Activated CD8-positive, alpha-beta memory T cell treated with anti-CD3 and anti-CD28 coated beads, Interleukin-2, amount 50 U/mL, for 4 hours (primary cell): ENCODE results near the gene STK32C.
"Not testable (repeated sequence)": the region's sequence is repeated elsewhere in the genome, so short reads cannot be mapped to it uniquely, and the experiment has no call there.

Source experiments
- DNase-seq: peaks from one replicate; pipeline ENCODE4 v3.0.0-alpha.2; 2020

STK32C gene

DNA sequence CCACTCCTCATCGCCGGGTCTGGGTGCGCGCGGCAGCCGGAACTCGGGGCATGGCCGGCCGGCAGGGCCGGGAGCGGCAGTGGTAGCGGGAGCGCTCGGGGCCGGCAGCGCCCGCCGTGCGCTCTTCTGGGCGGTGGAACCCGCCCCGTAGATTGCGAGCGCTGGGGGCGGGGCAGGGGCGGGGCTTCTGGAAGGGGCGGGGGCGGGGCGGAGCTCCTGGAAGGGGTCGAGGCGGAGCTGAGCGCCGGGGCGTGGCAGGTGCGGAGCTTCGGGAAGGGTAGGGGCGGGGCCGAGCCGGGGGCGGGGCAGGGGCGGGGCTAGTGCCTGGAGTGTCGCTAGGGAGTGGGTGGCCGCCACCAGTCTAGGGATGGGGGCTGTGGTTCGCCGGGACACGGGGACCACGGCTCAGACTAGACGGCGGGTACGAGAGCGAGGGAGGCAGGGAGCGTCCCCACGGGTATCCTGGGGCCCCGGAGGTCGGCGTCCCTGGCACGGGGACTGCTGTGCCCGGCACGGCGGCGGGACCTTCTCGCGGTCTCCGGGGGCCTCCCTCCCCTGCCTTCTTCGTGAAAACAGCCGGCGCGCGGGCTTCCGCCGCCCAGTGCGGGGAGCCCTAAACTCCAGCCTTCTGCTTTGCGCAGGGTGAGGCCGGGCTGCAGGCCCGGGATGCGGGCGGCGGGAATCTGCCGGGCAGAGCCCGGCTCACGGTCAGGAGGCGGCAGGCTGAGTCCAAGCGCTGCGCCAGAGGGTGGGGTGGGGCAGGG, at the start of gene STK32C:
Gene STK32C (minus strand): TSS at position 128 of the 764 bp plus-strand sequence. CDS start 117 bp downstream, at position 11.
- DNase-seq = peak; percentile 89

DNA sequence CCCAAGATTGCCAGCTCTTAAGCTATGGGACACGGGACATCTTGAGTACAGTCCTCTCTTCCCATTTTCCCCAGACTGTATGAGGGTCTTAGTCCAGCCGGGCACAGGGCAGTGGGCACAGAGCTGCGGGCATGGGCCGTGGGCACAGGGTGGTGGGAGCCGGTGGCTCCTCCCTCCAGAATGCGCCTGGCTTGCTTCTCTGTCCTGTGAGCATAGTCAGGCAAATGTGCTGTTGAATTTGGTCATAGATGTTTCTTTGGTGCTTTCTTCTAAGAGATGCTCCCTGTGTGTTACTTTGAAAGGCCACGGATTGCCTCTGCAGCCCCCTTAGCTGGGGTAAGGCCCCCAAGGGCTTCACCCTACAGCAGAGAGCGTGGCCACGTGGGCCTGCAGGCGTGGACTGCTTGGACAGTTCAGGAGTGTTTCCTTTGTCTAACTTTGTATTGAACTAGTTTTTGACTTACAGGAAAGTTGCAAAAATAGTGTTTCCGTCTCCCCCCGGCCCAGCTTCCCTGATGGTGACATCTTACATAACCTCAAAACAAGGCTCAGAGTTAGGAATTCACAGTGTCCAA, 49.0 kb upstream of the STK32C start:
- no peak for DNase-seq

DNA sequence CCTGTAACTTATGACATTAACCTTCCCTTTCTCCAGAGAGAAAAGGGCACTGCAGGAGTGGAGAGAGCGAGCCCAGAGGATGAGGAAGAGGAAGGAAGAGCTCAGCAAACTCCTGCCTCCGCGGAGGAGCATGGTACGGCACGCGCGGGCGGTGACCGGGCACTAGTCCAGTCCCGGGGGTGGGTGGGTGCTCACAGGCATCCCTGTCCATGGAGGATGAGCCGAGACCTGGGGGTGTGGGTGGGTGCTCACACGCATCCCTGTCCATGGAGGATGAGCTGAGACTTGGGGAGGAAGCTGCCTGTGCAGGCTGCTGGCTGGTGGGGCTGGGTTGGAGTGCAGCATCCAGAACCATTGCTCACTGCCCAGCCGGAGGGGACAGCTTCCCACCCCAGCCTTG, 48.0 kb upstream of the STK32C start:
- DNase-seq = no peak

DNA sequence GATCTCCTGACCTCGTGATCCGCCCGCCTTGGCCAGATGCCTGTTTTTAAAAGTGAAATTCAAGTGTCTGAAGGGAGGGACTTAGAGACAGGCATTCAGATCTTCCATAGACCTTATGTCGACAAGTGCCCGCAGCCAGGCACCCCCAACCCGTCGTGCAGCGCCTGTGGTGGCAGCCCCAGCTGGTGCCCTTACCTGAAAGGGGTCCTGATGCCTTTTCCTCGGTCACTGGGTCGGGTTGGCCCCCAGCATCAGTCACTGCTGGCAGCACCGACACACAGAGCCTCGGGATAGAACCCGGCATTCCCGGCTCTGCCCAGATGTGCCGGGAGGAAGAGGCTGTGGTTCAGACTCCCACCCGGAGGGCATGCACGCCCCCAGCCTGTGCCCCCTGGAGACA, 47.5 kb upstream of the STK32C start:
- DNase-seq = no peak

- no peak for DNase-seq
Measured at GRCh38 chr10:132354356-132355094, 46.8 kb upstream of the STK32C start.

DNA sequence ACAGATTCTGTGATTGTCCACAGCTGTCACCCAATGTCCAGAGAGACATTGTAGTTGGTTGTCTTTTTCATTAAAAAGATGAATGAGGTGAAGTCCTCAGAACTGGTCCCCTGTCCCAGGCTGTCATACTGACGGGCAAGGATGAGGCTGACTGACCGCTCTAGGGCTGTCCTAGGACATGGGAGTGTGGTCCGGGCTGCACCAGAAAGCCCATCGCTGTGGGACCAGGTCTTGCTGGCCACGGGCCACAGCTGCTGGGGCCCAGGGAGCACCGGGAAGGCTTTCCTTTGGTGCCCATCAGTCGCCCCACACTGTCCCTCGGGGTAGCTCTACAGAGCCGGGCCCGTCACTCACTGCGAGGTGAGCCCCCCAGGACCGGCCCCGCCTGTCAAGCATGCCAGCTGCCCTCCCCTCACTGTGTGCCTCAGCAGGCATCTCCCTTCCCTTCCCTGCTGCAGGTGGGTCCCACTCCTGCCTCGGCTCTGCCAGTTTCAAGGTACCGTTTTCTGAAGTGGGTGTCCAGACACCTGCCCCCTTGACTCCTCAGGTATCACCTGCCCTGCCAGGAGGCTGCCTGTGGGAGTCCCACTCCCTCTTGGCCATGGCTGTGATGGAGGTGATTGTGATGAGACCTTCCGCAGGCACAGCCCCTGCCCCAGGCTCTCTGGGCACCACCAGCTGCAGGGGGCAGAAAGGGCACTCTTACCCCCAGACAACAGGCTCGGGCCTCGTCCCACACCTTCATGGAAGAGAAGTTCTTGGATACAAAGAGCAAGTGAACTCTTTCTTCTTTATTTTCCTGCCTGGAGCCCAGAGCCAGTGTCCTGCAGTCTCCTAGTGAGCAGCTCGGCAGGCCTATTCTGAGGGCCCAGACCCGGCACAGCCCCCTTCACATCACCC, 46.0 kb upstream of the STK32C start:
- DNase-seq = no peak

GRCh38 chr10:132352462-132353308, 44.9 kb upstream of the STK32C start:
- peak; percentile 81 for DNase-seq

DNA sequence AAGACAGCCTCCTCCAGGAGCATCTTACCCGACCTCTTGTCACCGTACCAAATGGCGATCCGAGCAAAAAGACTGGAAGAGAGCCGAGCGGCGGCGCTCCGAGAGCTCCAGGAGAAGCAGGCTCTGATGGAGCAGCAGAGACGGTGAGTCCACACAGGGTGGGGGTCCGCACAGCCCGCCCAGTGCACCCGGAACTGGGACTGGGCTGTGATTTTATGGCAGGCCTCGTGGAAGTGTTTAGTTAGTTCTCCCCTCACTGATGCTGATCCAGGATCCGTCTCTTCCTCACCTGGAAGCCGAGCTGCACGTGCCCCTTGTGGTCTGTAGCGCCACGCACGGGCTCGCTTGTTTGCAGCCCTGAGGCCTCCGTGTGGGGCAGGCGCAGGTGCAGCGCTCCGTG, 43.9 kb upstream of the STK32C start:
- no peak for DNase-seq

DNA sequence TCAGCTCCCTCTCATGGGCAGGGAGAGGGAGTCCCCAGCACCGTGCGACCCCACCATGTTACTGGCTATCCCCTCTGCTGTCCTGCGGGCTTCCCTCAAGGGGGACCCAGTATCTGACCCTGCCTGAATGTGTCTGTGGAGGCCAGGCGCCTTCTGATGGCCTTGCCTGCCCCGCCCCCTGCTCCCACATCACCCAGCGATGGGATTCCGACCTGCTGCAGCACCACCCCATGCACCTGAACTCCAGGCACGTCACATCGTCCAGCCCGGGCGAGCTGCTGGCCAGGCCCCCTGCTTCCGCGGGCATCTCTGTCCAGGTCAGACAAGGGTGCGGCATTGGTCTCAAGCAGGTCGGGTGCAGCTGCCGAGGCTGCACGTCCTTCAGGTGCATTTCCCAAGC, 43.2 kb upstream of the STK32C start:
- DNase-seq = no peak

DNA sequence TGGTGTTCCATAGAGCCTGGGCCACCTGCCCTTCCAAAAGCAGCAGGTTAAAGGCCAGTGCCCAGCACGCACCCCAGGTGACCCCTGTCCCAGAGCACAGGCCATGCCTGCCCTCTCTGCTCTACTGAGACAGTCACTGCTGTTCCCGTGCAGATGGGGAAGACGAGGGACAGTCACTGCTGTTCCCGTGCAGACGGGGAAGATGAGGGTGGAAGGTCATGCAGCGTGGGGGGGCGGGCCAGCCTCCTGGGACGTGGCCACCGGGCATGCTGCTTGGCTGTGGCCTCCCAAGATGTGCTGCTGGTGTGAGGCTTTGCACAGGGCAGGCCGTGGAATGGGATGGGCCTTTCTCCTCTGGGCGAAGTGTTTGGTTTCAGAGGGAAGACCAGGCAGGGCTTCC, 42.6 kb upstream of the STK32C start:
- no peak for DNase-seq

- no peak for DNase-seq
Measured at GRCh38 chr10:132349766-132350165, 42.0 kb upstream of the STK32C start.

DNA sequence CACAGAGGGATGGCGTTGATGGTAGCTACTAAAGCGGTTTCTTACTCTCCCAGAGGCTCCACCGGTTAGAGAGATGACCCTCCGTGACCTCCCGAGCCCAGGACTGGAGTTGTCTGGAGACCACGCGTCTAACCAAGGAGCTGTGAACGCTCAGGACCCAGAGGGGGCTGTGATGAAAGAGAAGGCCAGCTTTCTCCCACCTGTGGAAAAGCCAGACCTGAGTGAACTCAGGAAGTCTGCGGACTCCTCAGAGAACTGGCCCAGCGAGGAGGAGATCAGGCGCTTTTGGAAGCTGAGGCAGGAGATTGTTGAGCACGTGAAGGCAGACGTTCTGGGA, 40.1 kb upstream of the STK32C start:
- DNase-seq = no peak

- DNase-seq = no peak
Measured at GRCh38 chr10:132347211-132347930, 39.6 kb upstream of the STK32C start.

DNA sequence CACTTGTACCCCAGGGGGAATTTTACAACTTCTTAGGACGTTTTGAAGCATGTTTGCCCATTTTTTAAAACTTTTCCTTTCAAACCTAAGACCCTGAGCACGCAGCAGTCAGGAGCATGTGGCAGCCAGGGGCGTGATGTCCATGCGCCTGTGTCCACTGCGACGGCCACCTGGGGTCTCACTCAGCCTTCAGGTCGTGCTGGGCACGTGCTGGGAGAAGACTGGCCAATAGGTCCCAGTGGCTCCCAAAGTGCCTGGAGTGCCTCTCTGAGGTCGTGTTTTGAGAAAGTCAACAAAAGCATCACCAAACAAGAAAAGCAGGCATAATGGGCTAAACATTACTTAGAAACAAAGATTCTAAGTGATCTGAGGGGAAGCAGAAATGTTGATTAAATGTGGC, 39.1 kb upstream of the STK32C start:
- DNase-seq = no peak

- DNase-seq = no peak
Measured at GRCh38 chr10:132345345-132345744, 37.6 kb upstream of the STK32C start.

DNA sequence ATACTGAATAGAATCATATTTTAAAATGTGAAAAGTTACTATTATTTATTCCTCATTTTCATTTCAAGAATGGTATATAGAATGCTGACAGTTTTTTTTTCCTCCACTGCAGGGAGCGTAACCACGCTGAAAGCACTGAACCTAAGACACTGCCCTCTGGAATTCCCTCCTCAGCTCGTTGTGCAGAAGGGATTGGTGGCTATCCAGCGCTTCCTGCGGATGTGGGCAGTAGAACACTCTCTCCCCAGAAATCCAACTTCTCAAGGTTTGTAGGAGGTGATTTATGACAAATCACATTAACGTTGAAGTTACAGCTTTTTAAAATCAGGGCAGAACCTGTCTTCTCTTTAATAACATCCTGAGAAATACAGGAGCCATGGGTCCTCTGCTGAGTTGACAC, 36.6 kb upstream of the STK32C start:
- DNase-seq = no peak

GRCh38 chr10:132342553-132342952, 34.8 kb upstream of the STK32C start:
- no peak for DNase-seq

- DNase-seq = no peak
Measured at GRCh38 chr10:132341781-132342180, 34.0 kb upstream of the STK32C start.

GRCh38 chr10:132341017-132341416, 33.3 kb upstream of the STK32C start:
- no peak for DNase-seq

DNA sequence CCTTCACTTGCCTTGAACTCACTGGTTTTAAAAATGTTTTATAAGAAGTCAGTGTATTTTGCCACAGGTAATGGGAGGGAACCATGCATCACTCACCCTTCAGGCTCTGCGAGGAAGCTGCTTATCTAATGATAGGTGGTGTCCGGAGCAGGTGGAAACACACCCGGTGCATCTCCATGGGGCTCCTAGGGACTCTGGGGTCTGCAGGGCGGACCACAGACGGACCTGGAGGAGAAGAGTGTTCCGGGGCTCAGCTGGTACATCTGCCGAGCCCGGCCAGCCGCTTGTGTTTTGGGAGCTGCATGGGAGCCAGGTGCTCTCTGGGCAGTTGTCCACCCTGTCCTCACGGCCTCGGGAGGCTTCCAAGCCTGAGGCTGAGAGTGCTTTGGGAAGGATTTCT, 31.5 kb upstream of the STK32C start:
- DNase-seq = no peak

DNA sequence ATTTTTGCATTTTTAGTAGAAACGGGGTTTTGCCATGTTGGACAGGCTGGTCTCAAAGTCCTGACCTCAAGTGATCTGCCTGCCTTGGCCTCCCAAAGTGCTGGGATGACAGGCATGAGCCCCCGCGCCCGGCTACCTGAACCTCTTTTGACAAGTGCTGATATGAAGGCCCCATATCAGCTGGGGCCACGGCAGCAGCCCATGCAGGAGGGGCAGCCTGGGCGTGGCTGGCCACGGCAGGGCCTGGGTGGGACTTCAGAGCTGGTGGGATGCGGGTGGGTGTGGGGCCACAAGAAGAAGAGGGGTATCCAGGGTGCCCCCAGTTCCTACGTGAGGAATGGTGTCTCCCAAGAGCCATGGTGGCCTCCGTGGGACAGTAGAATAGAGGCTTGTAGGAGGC, 31.1 kb upstream of the STK32C start:
- DNase-seq = no peak

DNA sequence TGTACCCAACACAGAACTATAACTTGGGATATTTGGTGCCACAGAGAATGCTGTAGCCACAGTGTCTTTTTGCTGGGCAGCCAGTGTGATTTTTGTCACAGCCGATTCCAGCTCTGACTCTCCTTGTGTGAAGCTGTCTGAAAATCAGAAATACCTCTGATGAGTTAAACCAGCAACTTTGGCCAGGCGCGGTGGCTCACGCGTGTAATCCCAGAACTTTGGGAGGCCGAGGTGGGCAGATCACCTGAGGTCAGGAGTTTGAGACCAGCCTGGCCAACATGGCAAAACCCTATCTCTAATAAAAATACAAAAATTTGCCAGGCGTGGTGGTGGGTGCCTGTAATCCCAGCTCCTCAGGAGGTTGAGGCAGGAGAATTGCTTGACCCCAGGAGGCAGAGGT, 30.1 kb upstream of the STK32C start:
- not testable (repeated sequence) for DNase-seq
